Measurements from ENCODE around the gene AIFM1. TPM values are rescaled to one million over a fixed set of nuclear protein-coding genes. Genes with fewer than 3 reads are reported as not detected.
"Not testable (repeated sequence)": the region's sequence is repeated elsewhere in the genome, so short reads cannot be mapped to it uniquely, and the experiment has no call there.

The AIFM1 gene
- total RNA-seq, 1 donor from 2014 or later: 27.7 TPM

DNA sequence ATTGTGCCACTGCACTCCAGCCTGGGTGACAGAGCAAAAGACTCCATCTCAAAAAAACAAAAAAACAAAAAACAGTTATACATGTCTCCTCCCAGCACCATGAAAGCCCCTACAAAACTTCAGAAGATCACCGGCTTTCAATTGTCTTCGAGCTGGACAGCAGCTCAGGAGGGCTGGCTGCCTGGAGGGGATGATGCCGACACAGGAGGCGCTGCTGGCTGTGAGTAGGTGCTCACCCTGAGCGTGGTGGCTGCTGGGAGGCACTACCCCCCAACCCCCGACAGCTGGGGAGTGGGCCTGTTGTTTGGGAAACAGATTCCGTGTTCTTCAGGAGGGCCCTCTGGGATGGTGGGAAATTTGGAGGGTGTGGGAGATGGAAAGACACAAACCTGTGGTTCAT, 48.5 kb downstream of the AIFM1 start:
- TF ChIP-seq, protein P1, sequence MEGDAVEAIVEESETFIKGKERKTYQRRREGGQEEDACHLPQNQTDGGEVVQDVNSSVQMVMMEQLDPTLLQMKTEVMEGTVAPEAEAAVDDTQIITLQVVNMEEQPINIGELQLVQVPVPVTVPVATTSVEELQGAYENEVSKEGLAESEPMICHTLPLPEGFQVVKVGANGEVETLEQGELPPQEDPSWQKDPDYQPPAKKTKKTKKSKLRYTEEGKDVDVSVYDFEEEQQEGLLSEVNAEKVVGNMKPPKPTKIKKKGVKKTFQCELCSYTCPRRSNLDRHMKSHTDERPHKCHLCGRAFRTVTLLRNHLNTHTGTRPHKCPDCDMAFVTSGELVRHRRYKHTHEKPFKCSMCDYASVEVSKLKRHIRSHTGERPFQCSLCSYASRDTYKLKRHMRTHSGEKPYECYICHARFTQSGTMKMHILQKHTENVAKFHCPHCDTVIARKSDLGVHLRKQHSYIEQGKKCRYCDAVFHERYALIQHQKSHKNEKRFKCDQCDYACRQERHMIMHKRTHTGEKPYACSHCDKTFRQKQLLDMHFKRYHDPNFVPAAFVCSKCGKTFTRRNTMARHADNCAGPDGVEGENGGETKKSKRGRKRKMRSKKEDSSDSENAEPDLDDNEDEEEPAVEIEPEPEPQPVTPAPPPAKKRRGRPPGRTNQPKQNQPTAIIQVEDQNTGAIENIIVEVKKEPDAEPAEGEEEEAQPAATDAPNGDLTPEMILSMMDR (IDR thresholded peaks at IDR 0.05): no peak
- no peak overlapping the region for H3K4me3 Mint-ChIP-seq (ENCODE audit: unreplicated experiment)
- DNase-seq (ENCODE audit: extremely low spot score, unreplicated experiment): no peak
- no peaks in the 10 kb centered on the region for H3K9me3 Mint-ChIP-seq (ENCODE audit: unreplicated experiment)
- H3K27ac Mint-ChIP-seq (ENCODE audit: unreplicated experiment): no peak overlapping the region
- peaks cover 37% of the 10 kb centered on the region for H3K4me1 Mint-ChIP-seq (ENCODE audit: unreplicated experiment)
- no peaks in the 10 kb centered on the region for H3K36me3 Mint-ChIP-seq (ENCODE audit: unreplicated experiment)
- H3K27me3 Mint-ChIP-seq (ENCODE audit: unreplicated experiment): no peaks in the 10 kb centered on the region

DNA sequence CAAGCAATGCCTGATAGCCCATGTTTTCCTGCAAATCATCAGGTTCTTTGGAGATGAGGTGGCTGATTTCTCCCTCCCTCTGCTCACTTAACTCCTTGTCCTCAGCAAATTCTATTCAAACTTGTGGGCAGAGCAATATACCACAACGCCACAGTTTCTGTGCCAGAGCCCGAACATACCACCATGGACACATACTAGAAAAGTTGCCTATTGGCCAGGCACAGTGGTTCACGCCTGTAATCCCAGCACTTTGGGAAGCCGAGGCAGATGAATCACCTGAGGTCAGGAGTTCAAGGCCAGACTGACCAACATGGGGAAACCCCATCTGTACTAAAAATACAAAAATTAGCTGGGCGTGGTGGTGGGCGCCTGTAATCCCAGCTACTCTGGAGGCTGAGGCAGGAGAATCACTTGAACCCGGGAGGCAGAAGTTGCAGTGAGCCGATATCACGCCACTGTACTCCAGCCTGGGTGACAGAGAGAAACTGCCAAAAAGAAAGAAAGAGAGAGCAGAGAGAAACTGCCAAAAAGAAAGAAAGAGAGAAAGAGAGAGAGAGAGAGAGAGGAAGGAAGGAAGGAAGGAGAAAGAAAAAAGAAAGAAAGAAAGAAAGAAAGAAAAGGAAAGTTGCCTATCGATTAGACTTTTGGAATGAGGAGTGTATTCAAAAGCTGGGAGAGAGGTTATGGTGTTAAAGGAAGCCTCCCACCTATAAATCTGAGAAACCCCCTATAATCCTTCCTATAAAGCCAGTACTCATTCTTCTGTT, 50.3 kb downstream of the AIFM1 start:
- not testable (repeated sequence) for H3K36me3 Mint-ChIP-seq (ENCODE audit: unreplicated experiment); H3K4me3 Mint-ChIP-seq (ENCODE audit: unreplicated experiment); H3K9me3 Mint-ChIP-seq (ENCODE audit: unreplicated experiment); H3K27me3 Mint-ChIP-seq (ENCODE audit: unreplicated experiment); H3K27ac Mint-ChIP-seq (ENCODE audit: unreplicated experiment); DNase-seq (ENCODE audit: extremely low spot score, unreplicated experiment)
- peaks cover 41% of the 10 kb centered on the region for H3K4me1 Mint-ChIP-seq (ENCODE audit: unreplicated experiment)

DNA sequence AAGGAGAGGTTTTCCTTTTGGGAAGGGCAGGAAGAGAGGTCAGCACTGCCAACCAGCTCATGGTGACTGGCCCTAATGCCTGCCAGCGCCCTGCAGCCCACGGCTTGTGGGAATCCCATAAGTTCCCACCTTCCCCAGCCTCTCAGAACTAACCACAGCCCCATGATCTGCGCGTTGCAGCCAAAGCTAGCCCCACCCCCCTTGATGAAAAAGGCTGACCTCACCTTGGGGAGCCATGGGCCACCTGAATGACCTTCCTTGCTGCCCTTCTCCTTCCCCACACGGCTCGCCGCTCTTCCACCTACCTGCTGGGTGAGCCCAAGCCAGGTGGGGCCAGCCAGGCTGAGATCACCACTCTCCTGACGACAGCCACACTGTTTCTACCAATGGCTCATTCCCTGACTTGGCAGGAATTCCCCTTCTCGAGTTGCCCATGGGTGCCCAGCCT, 51.5 kb downstream of the AIFM1 start:
- TF ChIP-seq, protein P1 (IDR thresholded peaks at IDR 0.05): no peak
- Mint-ChIP-seq H3K27ac (ENCODE audit: unreplicated experiment) (peak overlapping the region; percentile 40), H3K4me3 (ENCODE audit: unreplicated experiment) (no peak overlapping the region), H3K4me1 (ENCODE audit: unreplicated experiment) (peaks cover 32% of the 10 kb centered on the region), H3K36me3 (ENCODE audit: unreplicated experiment) (no peaks in the 10 kb centered on the region), H3K9me3 (ENCODE audit: unreplicated experiment) (no peaks in the 10 kb centered on the region), H3K27me3 (ENCODE audit: unreplicated experiment) (no peaks in the 10 kb centered on the region)
- DNase-seq (ENCODE audit: extremely low spot score, unreplicated experiment): no peak

DNA sequence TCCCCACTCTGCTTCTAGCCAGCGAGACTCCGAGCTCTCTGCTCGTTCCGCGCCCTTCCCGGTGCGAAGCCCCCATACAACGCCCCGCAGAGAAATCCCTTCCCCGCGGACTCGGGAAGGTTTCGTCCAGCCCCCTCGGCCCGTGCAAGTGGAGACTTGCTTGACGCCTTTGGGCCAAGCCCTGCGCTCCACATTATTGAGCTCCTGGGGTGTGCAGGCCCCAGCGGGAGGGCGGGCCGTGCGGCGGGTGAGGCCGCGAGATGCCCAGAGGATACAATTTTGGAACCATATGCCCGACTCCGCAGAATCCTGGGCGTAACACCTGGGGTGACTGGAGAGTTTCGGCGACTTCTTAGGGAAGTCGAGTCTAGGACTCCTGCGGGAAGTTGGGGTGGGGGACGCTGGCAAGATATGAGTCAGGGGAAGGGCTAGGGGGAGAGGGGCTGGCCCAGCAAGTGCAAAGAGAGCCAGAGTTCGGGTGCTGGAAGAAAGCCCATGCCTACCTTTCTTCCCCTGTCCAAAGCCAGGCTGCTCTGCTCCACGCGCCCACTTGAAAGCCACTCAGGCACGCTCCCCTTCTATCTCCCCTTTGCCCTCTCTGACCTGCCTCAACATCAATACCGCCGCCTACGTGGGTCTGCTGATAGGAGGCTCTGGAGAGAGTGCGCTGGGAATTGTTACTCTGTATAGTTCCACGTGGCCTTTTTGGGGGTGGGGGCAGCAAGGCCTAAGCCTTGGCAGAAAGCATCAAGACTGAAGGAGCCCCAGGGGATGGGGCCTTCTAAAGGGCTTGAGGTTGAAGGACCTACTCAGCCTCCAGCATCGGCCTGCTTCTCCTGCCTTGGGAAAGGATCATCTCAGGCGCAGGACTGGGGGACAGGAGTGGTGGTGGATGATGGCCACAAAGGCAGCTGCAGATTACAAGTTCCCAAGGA, 54.2 kb downstream of the AIFM1 start:
- Mint-ChIP-seq H3K36me3 (ENCODE audit: unreplicated experiment) (no peaks in the 10 kb centered on the region), H3K9me3 (ENCODE audit: unreplicated experiment) (no peaks in the 10 kb centered on the region), H3K27me3 (ENCODE audit: unreplicated experiment) (no peaks in the 10 kb centered on the region), H3K4me1 (ENCODE audit: unreplicated experiment) (peaks cover 41% of the 10 kb centered on the region), H3K4me3 (ENCODE audit: unreplicated experiment) (peak overlapping the region; percentile 59), H3K27ac (ENCODE audit: unreplicated experiment) (peak overlapping the region; percentile 69)
- TF ChIP-seq, protein P1 (IDR thresholded peaks at IDR 0.05): no peak
- no peak for DNase-seq (ENCODE audit: extremely low spot score, unreplicated experiment)

DNA sequence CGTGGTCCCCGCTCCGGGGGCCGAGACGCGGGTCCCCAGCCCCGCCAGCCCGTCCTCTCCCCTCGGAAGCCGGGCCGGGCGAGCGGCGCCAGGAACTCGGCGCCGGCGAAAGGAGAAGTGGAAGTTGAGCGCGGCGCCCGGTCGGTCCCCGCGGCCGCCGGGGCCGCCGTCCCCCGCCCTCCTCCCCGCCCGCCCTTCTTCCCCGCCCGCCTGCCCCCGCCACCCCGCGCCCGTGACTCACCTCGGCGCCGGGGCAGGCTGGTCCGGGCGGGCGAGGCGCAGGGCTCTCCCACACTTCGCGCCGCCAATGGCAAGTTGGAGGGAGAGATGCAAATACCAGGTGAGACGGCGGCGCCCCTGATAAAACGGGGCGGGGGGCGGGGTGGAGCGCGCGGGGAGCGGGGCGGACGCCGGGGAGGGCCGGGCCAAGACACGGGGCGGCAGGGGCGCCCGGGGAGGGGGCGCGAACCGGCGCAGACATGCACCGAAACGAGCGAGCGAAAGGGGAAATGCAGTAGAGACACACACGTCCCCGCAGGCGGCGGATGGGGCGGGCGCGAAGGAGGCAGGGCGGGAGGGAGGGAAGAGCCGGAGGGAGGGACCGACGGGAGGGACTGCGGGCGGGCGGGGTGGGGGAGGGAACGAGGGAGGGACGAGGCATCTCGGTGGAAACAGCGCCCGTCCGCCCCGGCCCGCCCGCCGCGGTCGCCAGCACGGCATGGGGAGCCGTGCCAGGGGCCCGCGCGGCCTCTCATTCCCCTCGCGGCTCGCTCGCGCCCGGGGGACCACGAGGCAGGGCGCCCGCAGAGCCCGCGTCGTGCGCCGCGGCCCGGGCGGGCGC, 55.0 kb downstream of the AIFM1 start, which contains the start of gene ELF4:
ELF4 (minus strand) TSS at position 119 of the 841 bp plus-strand sequence. CDS start 29,167 bp downstream, outside the sequence.
- Mint-ChIP-seq H3K27ac (ENCODE audit: unreplicated experiment) (peak within 1 kb of the TSS; percentile 86), H3K27me3 (ENCODE audit: unreplicated experiment) (no peaks in the 10 kb centered on the region), H3K9me3 (ENCODE audit: unreplicated experiment) (no peaks in the 10 kb centered on the region), H3K4me3 (ENCODE audit: unreplicated experiment) (peak within 1 kb of the TSS; percentile 88), H3K36me3 (ENCODE audit: unreplicated experiment) (no peaks in the 10 kb centered on the region), H3K4me1 (ENCODE audit: unreplicated experiment) (peaks cover 47% of the 10 kb centered on the region)
- no peak for DNase-seq (ENCODE audit: extremely low spot score, unreplicated experiment)
- TF ChIP-seq, protein P1 (IDR thresholded peaks at IDR 0.05): no peak

Data from osteocyte (in vitro differentiated cells).